ENCODE measurements around the gene ABTB1.
A peak's percentile ranks its signal among the peaks of the same experiment; 100 is the strongest.

Gene ABTB1

GRCh38 chr3:127700406-127700805, 27.7 kb downstream of the ABTB1 start (continued):
- TF ChIP-seq ZNF138 (tag by site-specific recombination; IDR thresholded peaks at IDR 0.05; ENCODE audit: borderline replicate concordance) (no peak), ZNF701 (tag by site-specific recombination; IDR thresholded peaks at IDR 0.05) (no peak), ZNF660 (tag by site-specific recombination; IDR thresholded peaks at IDR 0.05) (no peak), ZNF544 (tag by site-specific recombination; IDR thresholded peaks at IDR 0.05) (no peak)

- TF ChIP-seq ZBTB49 (tag by site-specific recombination; IDR thresholded peaks at IDR 0.05; ENCODE audit: low read depth) (no peak), ZNF623 (tag by site-specific recombination; IDR thresholded peaks at IDR 0.05) (peak; percentile 31; the same call in 1 of the 2 replicates), PRDM2 (tag by site-specific recombination; IDR thresholded peaks at IDR 0.05; ENCODE audit: borderline replicate concordance) (no peak), ZNF776 (tag by site-specific recombination; IDR thresholded peaks at IDR 0.05; ENCODE audit: borderline replicate concordance) (no peak), ZIC2 (tag by site-specific recombination; IDR thresholded peaks at IDR 0.05) (peak; percentile 66), RBAK (tag by site-specific recombination; IDR thresholded peaks at IDR 0.05) (no peak)
- ChIA-PET CTCF (no interaction called here), POLR2A (no interaction called here)
- H3K36me3 ChIP-seq (ENCODE audit: control insufficient read depth in 2 of 2, insufficient read depth in 1 of 2, low read length in 2 of 2) = no peaks in the 10 kb centered on the region
- H3K4me1 ChIP-seq (ENCODE audit: control insufficient read depth, insufficient read depth, low read length) = no peaks in the 10 kb centered on the region
- no peaks in the 10 kb centered on the region for H3K9me3 ChIP-seq (ENCODE audit: control insufficient read depth, insufficient read depth, low read depth, low read length)
- H3K4me3 ChIP-seq (ENCODE audit: low read depth, low read length) = no peak overlapping the region
- no peak overlapping the region for H3K27ac ChIP-seq (ENCODE audit: extremely low read depth, low read depth, low read length)
These were observed 28.6 kb downstream of the ABTB1 start for GRCh38 chr3:127701280-127701911.

- no peak overlapping the region for H3K4me3 ChIP-seq (ENCODE audit: low read depth, low read length)
- ChIA-PET POLR2A (no interaction called here), CTCF (no interaction called here)
- no peaks in the 10 kb centered on the region for H3K36me3 ChIP-seq (ENCODE audit: control insufficient read depth in 2 of 2, insufficient read depth in 1 of 2, low read length in 2 of 2)
- H3K9me3 ChIP-seq (ENCODE audit: control insufficient read depth, insufficient read depth, low read depth, low read length) = no peaks in the 10 kb centered on the region
- H3K4me1 ChIP-seq (ENCODE audit: control insufficient read depth, insufficient read depth, low read length) = no peaks in the 10 kb centered on the region
- TF ChIP-seq ZNF837 (tag by site-specific recombination; IDR thresholded peaks at IDR 0.05) = no peak
- TF ChIP-seq ZBTB26 (tag by site-specific recombination; optimal IDR thresholded peaks at IDR 0.05) = no peak
- TF ChIP-seq ZNF23 (tag by site-specific recombination; IDR thresholded peaks at IDR 0.05; ENCODE audit: borderline replicate concordance) = no peak
- no peak for TF ChIP-seq SCRT1 (tag by site-specific recombination; IDR thresholded peaks at IDR 0.05; ENCODE audit: borderline replicate concordance)
- TF ChIP-seq ZFP69B (tag by site-specific recombination; IDR thresholded peaks at IDR 0.05) = no peak
- TF ChIP-seq ZNF561 (tag by site-specific recombination; IDR thresholded peaks at IDR 0.05; ENCODE audit: borderline replicate concordance) = no peak
- TF ChIP-seq ZNF707 (tag by site-specific recombination; IDR thresholded peaks at IDR 0.05) = no peak
- TF ChIP-seq ZNF692 (tag by site-specific recombination; IDR thresholded peaks at IDR 0.05) = no peak
- no peak for TF ChIP-seq ZSCAN16 (tag by site-specific recombination; IDR thresholded peaks at IDR 0.05)
- H3K27ac ChIP-seq (ENCODE audit: extremely low read depth, low read depth, low read length) = no peak overlapping the region
These were observed 29.4 kb downstream of the ABTB1 start for GRCh38 chr3:127702151-127702578.

Measured in HEK293 (cell line).